HG02973 (cell line): Measurements from ENCODE around the gene RPS6KA2.

Experiments
- ATAC-seq: cut with Tn5 transposase; IDR thresholded peaks from one replicate; pipeline ENCODE4 v1.9.1; 2021; ENCODE audit warnings: moderate library complexity; ENCODE audit not compliant: unreplicated experiment

RPS6KA2 gene

DNA sequence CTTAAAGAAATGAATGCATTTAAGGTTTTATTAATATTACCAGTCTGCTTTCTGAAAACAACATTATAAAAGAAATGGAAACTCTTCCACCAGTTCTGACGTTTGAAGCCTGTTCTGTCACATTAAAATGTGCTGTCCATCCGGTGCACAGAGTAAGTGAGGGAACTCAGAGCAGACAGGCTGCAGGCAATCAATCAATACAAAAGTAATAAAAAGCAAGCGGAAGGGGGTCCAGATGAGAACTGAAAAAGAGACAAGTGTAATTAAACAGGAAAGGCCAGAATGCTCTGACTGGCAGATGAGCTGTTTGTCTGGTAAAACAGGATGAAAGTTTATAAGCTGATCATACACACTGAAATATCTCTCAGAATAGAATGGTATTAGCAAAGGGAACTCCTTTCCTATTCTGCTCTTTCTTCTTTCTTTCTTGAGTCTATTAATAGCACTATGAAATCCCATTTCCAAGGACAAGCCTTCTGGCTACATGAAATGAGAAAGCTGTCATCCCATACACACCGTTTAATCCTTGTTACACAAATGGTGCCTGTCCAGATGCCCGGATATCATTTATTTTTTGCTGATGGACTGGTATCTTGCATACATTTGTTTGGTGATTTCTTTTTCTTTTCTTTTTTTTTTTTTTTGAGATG is 134.8 kb downstream of the RPS6KA2 start:
- ATAC-seq, result no peak

DNA sequence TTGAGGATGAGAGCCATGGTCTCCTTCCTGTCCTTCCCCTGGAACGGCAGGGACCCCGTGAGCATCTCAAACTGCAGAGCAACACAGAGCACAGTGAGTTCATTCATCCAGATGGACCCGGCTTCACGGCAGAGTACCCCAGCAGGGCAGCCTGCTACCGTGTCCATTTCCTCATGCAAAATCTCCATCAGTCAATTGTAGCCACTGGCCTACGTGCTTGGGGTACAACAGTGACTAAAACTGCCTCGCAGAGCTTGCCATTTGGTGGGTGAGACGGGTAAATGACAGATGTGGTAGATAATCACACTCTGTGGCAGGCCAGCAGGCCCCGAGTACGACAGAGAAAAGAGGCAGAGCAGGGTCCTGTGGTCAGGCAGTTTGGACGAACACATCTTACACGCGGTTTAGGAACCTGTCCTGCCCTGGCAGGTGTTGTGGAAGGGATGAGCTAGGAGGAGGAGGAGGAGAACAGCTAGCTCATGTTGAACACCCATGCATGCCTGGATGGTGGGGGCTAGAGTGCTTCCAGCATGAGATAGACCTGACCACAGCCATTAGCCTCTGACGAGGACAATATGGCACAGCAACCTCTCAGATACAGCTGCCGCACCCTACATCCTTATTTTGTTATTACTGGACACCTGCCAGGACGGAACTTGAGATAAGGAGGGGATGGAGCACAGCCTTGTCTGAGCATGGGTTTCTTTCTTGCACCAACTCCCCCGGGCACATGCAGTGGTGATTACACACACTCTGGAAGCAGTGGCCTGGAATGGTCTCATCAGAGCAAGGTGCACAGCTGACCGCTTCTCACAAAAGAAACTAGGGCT is 136.2 kb downstream of the RPS6KA2 start:
- no peak for ATAC-seq

DNA sequence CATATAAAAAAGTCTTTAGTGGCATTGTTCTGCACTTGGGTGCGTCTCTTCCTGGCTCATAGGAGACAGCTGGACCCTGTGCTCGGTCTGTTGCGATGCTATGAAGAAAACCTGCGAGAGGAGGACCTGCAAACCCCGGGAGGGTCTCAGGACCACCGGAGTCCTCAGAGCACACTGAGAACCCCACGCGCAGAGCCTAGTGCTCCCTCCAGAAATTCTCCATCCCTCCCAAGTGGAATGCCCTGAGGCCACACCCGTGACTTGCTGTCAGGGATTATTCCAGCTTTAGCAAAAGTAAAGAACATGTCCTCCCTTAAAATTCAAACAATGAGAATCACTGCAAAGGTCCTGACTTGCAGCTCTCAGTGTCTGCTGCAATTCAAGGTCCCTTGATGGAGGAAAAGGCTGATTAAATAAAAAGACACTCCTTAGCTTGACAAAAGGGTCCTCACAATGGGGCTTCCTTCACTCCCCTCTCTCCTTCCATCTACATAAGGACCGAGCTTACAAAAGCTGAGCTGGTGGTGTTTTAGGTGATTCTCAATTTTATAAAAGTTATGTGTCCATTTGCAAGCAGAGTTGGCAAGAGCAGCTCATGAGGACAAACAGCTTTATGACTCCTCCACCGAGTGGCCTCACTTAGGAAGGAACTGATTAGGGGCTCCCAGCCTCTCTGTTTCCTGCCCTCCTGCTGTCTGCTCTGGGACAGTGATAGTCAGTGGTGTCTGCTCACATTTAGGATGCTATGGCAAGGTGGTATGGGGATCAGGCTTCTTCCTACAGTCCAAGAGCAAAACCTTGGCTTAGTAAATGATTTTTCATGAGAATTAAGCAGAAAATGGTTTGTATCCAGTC is 137.5 kb downstream of the RPS6KA2 start:
- ATAC-seq, result no peak

DNA sequence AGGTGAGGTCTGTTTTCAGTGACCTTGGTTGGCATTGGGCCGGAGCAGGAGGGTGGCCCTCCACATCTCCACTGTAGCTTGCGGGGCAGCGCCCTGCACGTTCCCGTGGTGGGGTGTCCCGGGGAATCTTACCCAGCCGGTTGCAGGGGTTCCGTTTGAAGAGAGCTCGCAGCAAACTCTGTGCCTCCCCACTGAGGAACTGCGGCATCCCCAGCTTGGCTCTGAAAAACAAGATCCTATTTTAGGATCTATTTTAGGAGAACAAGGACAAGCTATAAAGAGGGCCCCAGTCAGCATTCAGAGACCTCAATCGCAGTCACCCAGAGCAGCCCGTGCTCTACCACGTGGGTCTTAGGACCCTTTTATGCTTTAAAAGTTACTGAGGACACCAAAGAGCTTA is 138.3 kb downstream of the RPS6KA2 start:
- ATAC-seq, result no peak

DNA sequence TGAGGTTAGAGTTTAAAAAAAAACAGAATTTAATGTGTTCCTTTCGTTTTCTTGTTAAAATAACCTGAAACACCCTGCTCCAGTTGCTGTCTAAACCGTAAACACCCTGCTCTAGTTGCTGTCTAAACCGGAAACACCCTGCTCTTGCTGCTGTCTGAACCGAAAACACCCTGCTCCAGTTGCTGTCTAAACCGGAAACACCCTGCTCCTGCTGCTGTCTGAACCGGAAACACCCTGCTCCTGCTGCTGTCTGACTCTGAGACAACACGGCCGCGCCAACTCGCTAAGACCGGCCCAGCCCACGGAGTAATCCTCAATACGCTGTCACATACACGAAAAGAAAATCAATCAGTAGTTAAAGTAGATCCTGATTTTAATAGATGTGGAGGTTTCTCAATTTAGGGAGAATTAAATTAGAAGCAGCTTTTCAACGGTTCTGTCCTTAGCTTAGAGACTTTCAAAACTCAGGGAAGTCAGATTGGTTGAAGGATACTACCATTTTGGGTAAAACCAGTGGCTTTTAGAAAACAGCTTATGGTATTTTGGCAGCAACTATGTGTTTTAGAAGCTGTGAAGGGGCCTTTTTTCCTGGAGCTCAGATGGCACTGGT is 138.9 kb downstream of the RPS6KA2 start:
- peak; percentile 92 for ATAC-seq

DNA sequence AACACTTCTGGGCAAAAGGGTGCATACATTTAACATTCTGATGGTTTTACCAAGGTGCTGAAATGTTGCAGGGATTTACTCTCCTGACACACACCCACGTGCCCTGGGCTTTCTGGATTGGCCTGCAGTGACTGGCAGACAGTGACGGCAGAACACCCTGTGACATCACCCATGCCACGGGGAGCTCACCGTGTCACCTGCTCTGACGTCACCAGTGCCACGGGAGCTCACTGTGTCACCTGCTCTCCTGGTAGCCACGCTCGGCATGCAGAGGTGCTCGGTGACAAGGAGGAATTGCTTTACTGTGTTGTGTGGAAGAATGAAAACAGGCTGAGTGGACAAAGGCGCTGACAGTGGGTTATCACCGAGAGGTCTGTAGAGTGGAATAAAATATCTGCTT is 139.9 kb downstream of the RPS6KA2 start:
- no peak for ATAC-seq

DNA sequence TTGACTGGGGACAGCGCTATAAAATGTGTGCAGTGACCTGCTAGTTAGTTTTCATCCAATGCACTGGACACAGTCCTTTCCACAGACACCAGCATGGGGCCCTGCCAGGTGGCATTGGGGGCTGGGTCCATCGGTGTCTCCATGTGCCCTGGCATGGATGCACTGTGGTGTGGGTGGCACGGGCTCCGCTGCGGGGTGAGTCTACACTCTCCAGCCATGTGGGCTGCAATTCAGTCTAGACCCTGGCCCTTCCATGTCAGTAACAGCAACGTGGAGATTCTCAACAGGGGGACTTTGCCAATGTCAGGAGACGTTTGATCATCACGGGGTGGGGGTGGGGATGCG is 140.5 kb downstream of the RPS6KA2 start:
- ATAC-seq, result no peak

DNA sequence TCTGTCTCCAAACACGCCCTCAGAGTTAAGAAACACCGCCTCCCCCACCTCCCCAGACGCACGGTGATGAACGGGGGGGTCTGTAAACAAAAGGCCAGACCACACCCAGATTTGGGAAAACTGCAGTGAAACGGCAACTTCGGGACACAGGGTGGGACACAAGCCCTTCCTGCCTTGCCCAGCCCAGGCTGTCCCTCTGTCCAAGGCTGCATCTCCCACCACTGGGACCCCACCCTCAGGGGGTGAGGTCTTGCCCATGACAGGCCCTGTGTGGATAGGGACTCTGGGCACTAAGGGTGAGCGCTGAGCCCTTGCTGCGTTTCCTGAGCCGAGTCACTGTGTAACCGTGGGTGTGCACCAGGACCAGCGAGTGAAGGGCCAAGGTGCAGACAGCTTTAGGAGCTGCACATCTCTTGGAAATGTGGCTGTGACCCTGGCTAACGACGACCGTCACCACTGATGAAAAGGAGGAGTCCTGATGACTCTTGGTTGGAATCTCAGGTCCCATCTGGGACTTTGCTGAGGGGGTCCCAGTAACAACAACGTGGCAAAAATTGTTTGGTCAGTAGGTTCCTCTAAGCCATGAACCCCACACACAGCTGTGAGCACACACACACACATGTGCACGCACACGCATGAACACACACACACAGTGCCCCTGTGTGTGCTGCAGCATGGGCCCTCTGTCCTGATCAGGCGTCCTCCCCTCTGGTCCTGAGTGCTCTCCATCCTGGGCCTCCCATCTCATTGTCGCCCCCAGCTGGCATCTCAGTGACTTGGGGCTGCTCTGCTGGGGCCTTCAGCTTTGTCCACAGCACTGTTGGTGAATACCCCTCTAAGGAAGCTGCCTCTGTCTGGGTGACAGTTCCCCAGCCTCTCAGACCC is 141.2 kb downstream of the RPS6KA2 start:
- ATAC-seq, result no peak

DNA sequence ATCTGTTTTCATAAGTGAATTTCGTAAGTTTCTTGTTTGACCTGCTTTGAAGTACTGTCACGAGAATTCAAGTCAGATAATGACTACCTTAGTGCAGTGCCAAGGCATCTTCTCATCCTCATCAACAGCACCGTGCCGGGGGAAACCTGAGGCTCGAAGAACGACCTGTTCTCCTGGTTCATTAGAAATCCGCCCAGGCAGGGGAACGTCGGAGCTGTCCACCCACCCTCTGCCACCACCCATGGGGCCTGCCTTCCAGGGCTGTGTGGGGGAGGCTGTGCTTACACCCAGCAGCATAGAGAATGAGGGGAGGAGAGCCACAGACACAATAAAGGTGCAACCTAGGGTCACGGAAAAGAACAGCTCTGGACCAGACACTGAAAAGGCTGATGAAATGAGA is 142.2 kb downstream of the RPS6KA2 start:
- ATAC-seq, result no peak

DNA sequence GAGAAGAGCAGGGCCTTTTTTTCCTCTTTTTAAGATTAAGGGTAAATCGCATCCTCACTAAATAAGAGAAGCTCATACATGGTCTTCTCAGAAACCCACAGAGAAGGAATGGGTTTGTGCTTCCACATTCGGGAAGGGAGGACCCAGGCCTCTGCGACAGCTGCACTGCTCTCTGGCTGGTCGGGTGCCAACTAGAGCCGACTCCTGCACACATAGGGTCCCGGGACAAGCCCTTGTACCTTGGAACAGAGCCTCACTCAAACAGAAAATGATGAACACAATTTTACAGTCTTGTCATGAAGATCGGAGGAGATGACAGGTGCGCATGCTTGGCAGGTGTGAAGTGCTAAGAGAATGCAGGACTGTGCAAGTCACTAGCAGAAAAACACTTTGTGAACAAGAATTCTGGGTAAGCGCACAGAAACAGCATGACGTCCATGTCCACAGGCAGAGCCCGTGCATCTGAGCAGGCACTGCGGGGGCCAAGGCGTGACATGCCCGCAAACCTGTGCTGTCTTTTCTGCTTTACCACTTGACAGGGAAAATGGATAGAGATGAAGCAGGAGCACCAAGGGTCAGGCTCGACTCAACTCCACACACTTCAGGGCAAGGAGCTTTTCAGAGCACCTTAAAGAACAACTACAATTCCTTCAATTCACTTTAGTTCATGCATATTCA is 143.3 kb downstream of the RPS6KA2 start:
- ATAC-seq, result no peak

DNA sequence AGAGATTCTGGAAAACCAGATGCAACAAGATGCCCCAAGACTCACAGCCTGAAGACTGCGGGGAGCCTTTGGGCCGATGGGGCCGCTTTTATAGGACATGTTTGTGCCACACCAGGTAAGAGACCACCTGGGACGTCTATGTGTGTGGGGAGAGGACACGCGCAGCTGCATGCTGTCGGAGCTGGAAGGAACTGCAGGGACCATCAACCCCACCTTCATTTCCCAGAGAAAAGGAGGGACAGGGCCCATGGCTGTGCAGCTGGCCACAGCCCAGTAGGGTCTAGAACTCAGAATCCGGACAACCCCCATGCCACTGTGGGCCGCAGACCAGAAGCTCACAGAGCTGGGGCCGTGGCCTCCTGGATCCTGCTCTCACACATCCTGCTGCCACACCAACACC is 144.0 kb downstream of the RPS6KA2 start:
- no peak for ATAC-seq

DNA sequence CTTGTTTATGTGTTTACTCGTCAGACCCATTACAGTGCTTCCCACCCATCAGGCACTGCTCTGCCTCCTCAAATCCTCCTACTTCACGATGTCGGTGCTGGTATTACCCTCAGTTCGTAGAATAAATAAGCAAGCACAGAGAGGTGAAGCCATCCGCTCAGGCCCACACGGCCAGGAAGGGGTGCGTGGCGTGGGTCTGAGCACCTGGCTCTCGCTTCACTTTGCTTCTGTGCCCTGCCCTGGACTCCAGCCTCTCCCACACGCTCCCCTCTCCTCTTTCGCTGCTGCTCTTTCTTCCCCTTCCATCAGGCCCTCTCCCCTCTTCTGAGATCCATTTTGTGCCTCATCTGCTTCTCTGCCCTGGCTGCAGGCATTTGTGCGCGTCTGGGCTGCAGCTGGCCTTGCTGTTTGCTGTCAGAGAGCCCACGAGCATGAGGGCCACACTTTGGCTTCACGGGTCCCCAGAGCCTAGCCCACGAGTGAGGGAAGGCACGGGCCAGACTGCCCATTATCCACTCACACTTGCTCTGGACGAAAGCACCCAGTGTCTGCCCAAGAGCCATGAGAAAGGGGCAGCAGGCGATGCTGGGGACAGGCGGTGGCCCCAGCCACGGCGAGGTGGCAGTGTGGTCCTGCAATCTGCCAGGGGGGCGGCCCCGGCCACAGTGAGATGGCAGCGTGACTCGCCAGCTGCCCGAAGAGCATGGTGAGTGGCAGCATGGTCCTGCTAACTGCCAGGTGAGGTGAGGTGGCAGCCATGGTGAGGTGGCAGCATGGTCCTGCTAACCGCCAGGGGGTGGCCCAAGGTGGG is 148.1 kb downstream of the RPS6KA2 start:
- no peak for ATAC-seq

DNA sequence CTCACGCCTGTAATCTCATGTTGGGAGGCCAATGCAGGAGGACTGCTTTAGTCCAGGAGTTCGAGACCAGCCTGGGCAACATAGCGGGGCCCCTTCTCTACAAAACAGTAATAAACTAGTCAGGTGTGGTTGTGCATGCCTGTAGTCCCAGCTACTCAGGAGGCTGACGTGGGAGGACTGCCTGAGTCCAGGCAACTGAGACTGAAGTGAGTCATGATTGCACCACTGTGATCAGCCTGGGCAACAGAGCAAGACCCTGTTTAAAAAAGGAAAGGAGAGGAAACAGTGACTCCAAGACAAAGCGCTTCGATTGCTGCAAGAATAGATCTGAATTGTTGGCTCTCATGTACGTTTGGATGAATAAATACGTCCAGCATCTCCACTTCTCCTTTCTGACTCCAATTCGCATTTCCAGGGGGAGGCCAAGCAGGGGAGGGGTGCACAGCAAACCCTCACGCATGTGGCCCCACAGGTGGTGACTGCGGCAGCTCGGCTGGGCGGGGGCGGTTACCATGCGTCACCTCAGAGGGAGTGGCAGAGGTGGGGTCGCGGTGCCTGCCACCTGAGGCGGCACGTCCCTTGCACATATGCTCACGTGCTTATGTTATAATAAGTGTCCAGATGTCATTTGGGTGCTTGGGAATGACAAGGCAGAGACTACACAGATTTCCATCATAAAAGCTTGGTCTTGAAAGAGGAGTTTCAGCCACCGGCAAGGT is 149.2 kb downstream of the RPS6KA2 start:
- no peak for ATAC-seq

DNA sequence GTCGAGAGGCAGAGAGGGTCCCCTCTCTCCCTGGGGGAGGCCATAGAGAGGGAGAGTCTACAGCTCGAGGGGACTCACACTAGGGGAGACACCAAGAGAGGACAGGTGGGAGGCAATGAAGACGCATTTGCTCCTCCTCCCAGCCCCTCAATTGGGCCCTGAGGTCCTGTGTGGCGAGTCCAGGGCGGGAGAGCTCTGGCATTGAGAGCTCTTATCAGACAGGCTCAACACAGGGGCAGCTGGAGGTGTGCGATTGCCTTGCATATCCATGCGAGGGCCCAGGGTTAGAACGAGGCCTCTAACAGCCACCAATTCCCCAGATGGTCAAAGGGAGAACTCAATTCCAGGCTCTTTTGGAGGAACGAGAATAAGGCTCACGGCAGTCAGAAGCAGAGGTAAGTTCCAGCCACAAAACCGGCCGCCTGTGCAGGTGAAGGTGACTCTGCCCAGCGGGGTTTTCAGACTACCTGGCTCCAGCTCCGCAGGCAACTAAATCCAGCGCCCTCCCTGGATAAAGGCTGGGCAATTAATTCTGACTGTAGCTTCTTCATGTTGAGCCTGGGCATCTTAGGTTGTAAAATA is 150.3 kb downstream of the RPS6KA2 start:
- no peak for ATAC-seq

DNA sequence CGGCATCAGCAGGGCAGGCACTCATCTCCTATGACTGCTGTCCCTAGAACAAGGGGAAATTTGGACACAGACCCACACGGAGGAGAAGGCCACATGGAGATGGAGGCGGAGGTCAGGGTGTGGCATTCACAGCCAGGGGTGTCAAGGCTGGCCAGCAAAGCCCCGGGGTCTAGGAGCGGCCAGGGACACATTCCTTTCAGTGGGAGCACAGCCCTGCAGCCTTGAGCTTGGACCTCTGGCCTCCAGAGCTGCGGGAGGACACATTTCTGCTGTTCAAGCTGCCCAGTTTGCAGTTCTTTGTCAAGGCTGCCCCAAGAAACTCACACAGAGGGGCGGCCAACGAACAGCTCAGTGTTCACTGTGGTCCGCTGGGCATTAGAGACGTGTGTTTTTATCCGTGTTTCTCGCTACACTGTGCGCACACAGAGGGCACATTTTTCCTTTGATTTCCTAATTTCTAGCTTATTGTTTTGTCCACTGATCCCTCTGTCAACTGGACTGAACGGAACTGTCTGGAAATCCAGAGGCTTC is 150.9 kb downstream of the RPS6KA2 start:
- no peak for ATAC-seq

DNA sequence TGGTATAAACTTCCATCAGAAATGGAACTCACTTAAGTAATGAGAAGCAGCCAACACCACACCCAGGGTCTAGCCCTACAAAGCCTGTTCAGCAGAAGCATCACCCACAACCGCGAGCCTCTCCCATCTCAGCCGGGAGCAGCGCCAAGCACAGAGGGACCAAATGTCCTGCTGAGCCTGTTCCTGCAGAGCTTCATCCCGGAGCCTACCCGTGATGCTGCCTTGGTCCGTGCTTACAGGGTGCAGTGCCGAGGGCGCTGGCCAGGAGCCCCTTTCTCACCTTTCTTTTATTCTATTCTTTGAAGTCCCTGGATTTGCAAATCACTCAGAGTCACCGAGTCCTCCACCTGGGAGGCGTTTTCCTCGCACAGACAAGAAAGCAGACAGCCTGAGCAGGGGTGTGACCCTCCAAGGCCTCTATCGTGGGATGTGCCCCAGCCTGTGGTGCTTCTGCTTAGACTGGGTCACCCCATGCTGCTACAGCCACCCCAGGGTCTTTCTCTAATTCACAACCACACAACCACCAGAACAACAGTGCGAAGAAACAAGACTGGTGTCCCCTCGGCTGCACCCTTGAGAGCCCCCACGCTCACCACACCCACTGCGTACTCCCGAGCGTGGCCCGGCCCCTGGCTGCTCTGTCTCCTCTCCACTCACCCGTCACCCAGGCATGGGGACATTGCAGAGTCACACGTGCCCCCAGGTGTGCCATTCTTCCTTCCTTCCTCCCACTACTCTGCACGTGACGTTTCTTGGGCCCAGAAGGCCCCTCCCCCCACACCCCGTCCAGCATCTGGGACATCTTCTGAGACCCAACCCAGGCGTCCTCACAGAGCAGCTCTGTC is 152.1 kb downstream of the RPS6KA2 start:
- no peak for ATAC-seq
